HepG2 (cell line): ENCODE data around the gene ZDHHC14. TPM values are rescaled to one million over a fixed set of nuclear protein-coding genes. Genes with fewer than 3 reads are reported as not detected.

ENCODE experiments used
- ATF1 ChIP-seq: IDR thresholded peaks from 2 replicates; pipeline ENCODE4 v1.6.1; 2016; ENCODE audit warnings: mild to moderate bottlenecking, control low read depth
- CREB1 ChIP-seq, 2 experiments: fragments of 450-650 bp in 1 of 2; IDR thresholded peaks; 2 replicates each; pipeline ENCODE4 v1.6.1; 2016 to 2017; ENCODE audit warnings: control low read depth in 1 of 2, mild to moderate bottlenecking in 1 of 2, missing compliant biosample characterization in 1 of 2, missing genetic modification characterization in 1 of 2
- DNMT1 ChIP-seq: sonication (generic); formaldehyde crosslinking; IDR thresholded peaks from 2 replicates; pipeline ENCODE4 v1.5.1; 2020; ENCODE audit warnings: mild to moderate bottlenecking, missing genetic modification reagents
- E2F5 ChIP-seq: sonication (generic); formaldehyde crosslinking; conservative IDR thresholded peaks from 2 replicates; pipeline ENCODE4 v1.4.0; 2020; ENCODE audit warnings: missing genetic modification reagents
- GRHL1 ChIP-seq: sonication (generic); formaldehyde crosslinking; conservative IDR thresholded peaks from 2 replicates; pipeline ENCODE4 v1.8.0; 2022; ENCODE audit warnings: missing genetic modification reagents
- HMGXB3 ChIP-seq: sonication (generic); formaldehyde crosslinking; IDR thresholded peaks from 2 replicates; pipeline ENCODE4 v1.4.0; 2020; ENCODE audit warnings: missing genetic modification reagents, borderline replicate concordance
- JUN ChIP-seq: sonication (generic); formaldehyde crosslinking; IDR thresholded peaks from 2 replicates; pipeline ENCODE4 v1.4.0; 2020; ENCODE audit warnings: mild to moderate bottlenecking, missing genetic modification reagents
- KDM2A ChIP-seq: sonication (generic); formaldehyde crosslinking; IDR thresholded peaks from 2 replicates; pipeline ENCODE4 v1.4.0; 2020; ENCODE audit warnings: low read depth, missing genetic modification reagents, borderline replicate concordance
- PRDM15 ChIP-seq: sonication (generic); formaldehyde crosslinking; IDR thresholded peaks from 2 replicates; pipeline ENCODE4 v1.4.0; 2020; ENCODE audit warnings: missing genetic modification reagents
- ZFX ChIP-seq: sonication (generic); formaldehyde crosslinking; IDR thresholded peaks from 2 replicates; pipeline ENCODE4 v1.4.0; 2020; ENCODE audit warnings: mild to moderate bottlenecking, low read depth, missing genetic modification reagents, moderate library complexity
- ZNF101 ChIP-seq: sonication (generic); formaldehyde crosslinking; IDR thresholded peaks from 2 replicates; pipeline ENCODE4 v1.4.0; 2020; ENCODE audit warnings: mild to moderate bottlenecking, low read depth, missing genetic modification reagents, borderline replicate concordance
- ZNF121 ChIP-seq: sonication (generic); formaldehyde crosslinking; IDR thresholded peaks from 2 replicates; pipeline ENCODE4 v1.5.0; 2020; ENCODE audit warnings: mild to moderate bottlenecking, missing genetic modification reagents
- ZNF136 ChIP-seq: sonication (generic); formaldehyde crosslinking; IDR thresholded peaks from 2 replicates; pipeline ENCODE4 v1.8.1; 2022; ENCODE audit warnings: low read depth, mild to moderate bottlenecking, moderate library complexity, missing genetic modification reagents
- ZNF513 ChIP-seq: sonication (generic); formaldehyde crosslinking; conservative IDR thresholded peaks from 2 replicates; pipeline ENCODE4 v1.5.0; 2020; ENCODE audit warnings: missing genetic modification reagents
- ZNF550 ChIP-seq: sonication (generic); formaldehyde crosslinking; IDR thresholded peaks from 2 replicates; pipeline ENCODE4 v1.4.0; 2020; ENCODE audit warnings: mild to moderate bottlenecking, missing genetic modification reagents, borderline replicate concordance
- ZNF713 ChIP-seq: sonication (generic); formaldehyde crosslinking; IDR thresholded peaks from 2 replicates; pipeline ENCODE4 v1.4.0; 2020; ENCODE audit warnings: mild to moderate bottlenecking, missing genetic modification reagents
- polyA plus RNA-seq, 8 experiments: library from polyadenylated mRNA; depleted of rRNA in 3 of 8; stranded (reverse) in 7 of 8; unstranded in 1 of 8; fragments of >200 nt; fragmentation: Illumina TruSeq in 4 of 8; extraction: Trizol in 4 of 8; gene quantifications; 2 replicates each; pipeline versions ENCODE4 v1.2.1 to v1.2.3, GENCODE V29; 2011 to 2016; ENCODE audit warnings: low read depth in 4 of 8, missing spikeins in 1 of 8, mixed read lengths in 1 of 8; ENCODE audit not compliant: insufficient read depth in 1 of 8
- total RNA-seq, 5 experiments: library from RNA; depleted of rRNA; stranded (reverse); fragments of >200 nt; fragmentation: Illumina TruSeq; extraction: Trizol; gene quantifications; 2 replicates each; pipeline ENCODE4 v1.2.3, GENCODE V29; 2016; ENCODE audit warnings: low read depth in 1 of 5

The ZDHHC14 gene
- total and polyA plus RNA-seq, 2 of the 13 experiments (the other 11 are each of a cell fraction or from before 2014, with no cell fraction given): 3.7 to 9.5 TPM

GRCh38 chr6:157513004-157513603, 132.1 kb downstream of the ZDHHC14 start (continued):
- TF ChIP-seq PRDM15 (CRISPR knock-in tag) (no peak), ZNF713 (CRISPR knock-in tag) (no peak), ZNF101 (CRISPR knock-in tag) (no peak), GRHL1 (CRISPR knock-in tag) (no peak), ZFX (CRISPR knock-in tag) (peak; percentile 61), DNMT1 (CRISPR knock-in tag) (no peak), ZNF550 (CRISPR knock-in tag) (no peak), HMGXB3 (CRISPR knock-in tag) (peak; percentile 56; the same call in 1 of the 2 replicates), ZNF136 (CRISPR knock-in tag) (no peak), JUN (CRISPR knock-in tag) (peak; percentile 55; the same call in 1 of the 2 replicates), ZNF513 (CRISPR knock-in tag) (no peak), E2F5 (CRISPR knock-in tag) (no peak), KDM2A (CRISPR knock-in tag) (no peak; the same call in 1 of the 2 replicates), ZNF121 (CRISPR knock-in tag) (no peak), ATF1 (no peak), CREB1 (IDR thresholded peaks at IDR 0.05) (no peak), CREB1 (CRISPR knock-in tag; IDR thresholded peaks at IDR 0.05) (peak; percentile 47; the same call in 1 of the 2 replicates)
